Measurements from ENCODE around the gene KIF26B. TPM values are rescaled to one million over a fixed set of nuclear protein-coding genes. Genes with fewer than 3 reads are reported as not detected.
A peak's percentile ranks its signal among the peaks of the same experiment; 100 is the strongest.

Gene KIF26B
- polyA plus RNA-seq, 1 of the 3 experiments (the other 2 are of a cell fraction) = 2.6 TPM

DNA sequence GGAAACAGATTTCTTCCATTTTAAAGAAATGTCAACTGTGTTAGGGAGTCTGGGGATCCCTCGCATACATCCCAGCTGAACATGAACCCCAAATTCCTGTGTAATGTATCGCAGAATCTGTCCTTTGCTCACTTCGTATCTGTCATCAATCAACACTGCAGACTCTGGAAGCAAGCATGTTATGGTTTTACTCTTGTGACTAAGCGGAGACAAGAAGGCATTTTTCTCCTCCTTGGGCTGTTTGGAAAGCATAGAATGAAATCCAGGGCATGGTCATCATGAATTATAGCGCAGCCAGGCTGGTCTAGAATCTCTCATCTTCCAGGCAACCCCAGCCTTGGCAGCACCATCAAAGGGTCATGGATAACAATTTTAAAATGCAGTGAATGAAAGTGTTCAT lies 290.2 kb downstream of the KIF26B start:
- H4K20me1 ChIP-seq (ENCODE audit: insufficient read depth) = 0 out of 2 replicates have a peak, but pooled peaks cover 3% of the 10 kb centered on the region
- peaks cover 0 to 14% of the 10 kb centered on the region in 2 experiments for H3K36me3 ChIP-seq (replicated peaks in 1 of 2; ENCODE audit: control insufficient read depth in 1 of 2, insufficient read depth in 2 of 2, low read length in 1 of 2)
- H3K27ac ChIP-seq (ENCODE audit: low read depth in 2 of 2, low read length in 1 of 2) = peak overlapping the region in 1 of 2 experiments; percentile 28; a peak in 2 of 4 replicates
- H3K4me1 ChIP-seq (ENCODE audit: control insufficient read depth in 1 of 2, insufficient read depth in 2 of 2, low read depth in 1 of 2, low read length in 1 of 2) = peaks cover 0 to 47% of the 10 kb centered on the region in 2 experiments; a peak in 2 of 4 replicates
- H2AFZ ChIP-seq (ENCODE audit: low read depth) = no peak overlapping the region
- H3K9me2 ChIP-seq = no peaks in the 10 kb centered on the region
- no peaks in the 10 kb centered on the region for H3K27me3 ChIP-seq (ENCODE audit: insufficient read depth)
- H3K79me2 ChIP-seq (ENCODE audit: insufficient read depth) = no peaks in the 10 kb centered on the region
- H3K4me2 ChIP-seq = no peak overlapping the region
- POLR2A ChIA-PET = no interaction called here
- WGBS (ENCODE audit: low lambda C conversion rate) = 93% methylated on average over 5 of the region's 5 CpGs
- no peak overlapping the region for H3K9ac ChIP-seq
- no peaks in the 10 kb centered on the region for H3F3A ChIP-seq (replicated peaks; ENCODE audit: insufficient read depth)
- H3K9me3 ChIP-seq = no peaks in the 10 kb centered on the region
- no peak overlapping the region for H3K4me3 ChIP-seq (ENCODE audit: low read depth in 2 of 2, low read length in 1 of 2)
- CTCF ChIA-PET = no interaction called here
- TF ChIP-seq CHD2 (IDR thresholded peaks at IDR 0.05; ENCODE audit: low read length, partially characterized antibody) (no peak), SIN3A (IDR thresholded peaks at IDR 0.05; ENCODE audit: borderline replicate concordance, low read depth, low read length) (no peak), IRF3 (IDR thresholded peaks at IDR 0.05; ENCODE audit: low read depth, low read length) (no peak), MXI1 (IDR thresholded peaks at IDR 0.05; ENCODE audit: low read depth, low read length) (no peak), ELF1 (IDR thresholded peaks at IDR 0.05) (no peak), EP300 (IDR thresholded peaks at IDR 0.05; ENCODE audit: borderline replicate concordance in 1 of 2, low read depth in 1 of 2, low read length in 1 of 2) (no peak), YY1 (IDR thresholded peaks at IDR 0.05; ENCODE audit: low read depth) (no peak), RCOR1 (IDR thresholded peaks at IDR 0.05; ENCODE audit: low read length) (no peak), FOXJ3 (CRISPR knock-in tag; IDR thresholded peaks at IDR 0.05) (no peak), TEAD4 (IDR thresholded peaks at IDR 0.05; ENCODE audit: borderline replicate concordance, insufficient read depth) (no peak), REST (IDR thresholded peaks at IDR 0.05; ENCODE audit: low read depth, low read length) (no peak), GABPA (IDR thresholded peaks at IDR 0.05; ENCODE audit: low read depth) (no peak), NFIC (IDR thresholded peaks at IDR 0.05; ENCODE audit: borderline replicate concordance) (no peak), RAD21 (IDR thresholded peaks at IDR 0.05; ENCODE audit: low read length) (no peak), EZH2phosphoT487 (IDR thresholded peaks at IDR 0.05; ENCODE audit: borderline replicate concordance, low read depth) (no peak), TCF12 (IDR thresholded peaks at IDR 0.05) (no peak)
- DNase-seq = no peak

Measured in SK-N-SH (cell line).